K562 (cell line): ENCODE measurements around the gene SUPT3H. TPM values are rescaled to one million over a fixed set of nuclear protein-coding genes. Genes with fewer than 3 reads are reported as not detected.

Experiments used
- CSDE1 ChIP-seq, 2 experiments: fragments of 450-650 bp; IDR thresholded peaks; 2 replicates each; pipeline ENCODE4 v1.6.1; 2016; ENCODE audit warnings: mild to moderate bottlenecking in 1 of 2
- ERF ChIP-seq: fragments of 450-650 bp; formaldehyde crosslinking; IDR thresholded peaks from 2 replicates; pipeline ENCODE4 v1.4.0; 2020; ENCODE audit warnings: mild to moderate bottlenecking, mixed read lengths
- ETV5 ChIP-seq: sonication (generic); formaldehyde crosslinking; IDR thresholded peaks from 2 replicates; pipeline ENCODE4 v1.4.0; 2020; ENCODE audit warnings: low read depth, mild to moderate bottlenecking, missing genetic modification reagents
- ETV6 ChIP-seq, 3 experiments: fragments of 150-350 bp in 1 of 3; sonication (generic) in 1 of 3; formaldehyde crosslinking in 1 of 3; IDR thresholded peaks; 2 replicates each; pipeline versions ENCODE4 v1.6.1 to v1.8.0; 2014 to 2022; ENCODE audit warnings: borderline replicate concordance in 2 of 3, low read depth in 2 of 3, antibody characterized with exemption in 1 of 3, low read length in 1 of 3, mild to moderate bottlenecking in 1 of 3, missing genetic modification reagents in 1 of 3
- HCFC1 ChIP-seq: IDR thresholded peaks from 2 replicates; pipeline ENCODE4 v1.6.1; 2012; ENCODE audit warnings: low read depth, low read length, improper control_type of control experiment
- MCM5 ChIP-seq: fragments of 450-650 bp; IDR thresholded peaks from 2 replicates; pipeline ENCODE4 v1.6.1; 2016; ENCODE audit warnings: low read depth
- MEF2D ChIP-seq: conservative IDR thresholded peaks from 2 replicates; pipeline ENCODE4 v1.6.1; 2016; ENCODE audit warnings: low read depth, missing genetic modification characterization, missing compliant biosample characterization
- MEIS2 ChIP-seq: fragments of 450-650 bp; IDR thresholded peaks from 2 replicates; pipeline ENCODE4 v1.6.1; 2014; ENCODE audit warnings: mild to moderate bottlenecking; ENCODE audit not compliant: partially characterized antibody
- PTBP1 ChIP-seq: fragments of 200-400 bp; formaldehyde crosslinking; IDR thresholded peaks from 2 replicates; pipeline ENCODE4 v1.6.1; 2017; ENCODE audit warnings: low read depth, low read length
- REST ChIP-seq, 2 experiments: fragments of 450-650 bp; formaldehyde crosslinking in 1 of 2; IDR thresholded peaks; 2 replicates each; pipeline versions ENCODE4 v1.4.0 to v1.6.1; 2014 to 2020; ENCODE audit warnings: mild to moderate bottlenecking in 2 of 2, borderline replicate concordance in 1 of 2, low read depth in 1 of 2
- STAT5A ChIP-seq: IDR thresholded peaks from 2 replicates; pipeline ENCODE4 v1.6.1; 2012; ENCODE audit warnings: low read length, inconsistent platforms, borderline replicate concordance
- TBP ChIP-seq: optimal IDR thresholded peaks from 2 replicates; pipeline ENCODE3; 2011; ENCODE audit warnings: low read depth, low read length, improper control_type of control experiment
- ZNF224 ChIP-seq: sonication (generic); formaldehyde crosslinking; IDR thresholded peaks from 2 replicates; pipeline ENCODE4 v1.8.0; 2022; ENCODE audit warnings: mild to moderate bottlenecking, missing genetic modification reagents
- ZNF311 ChIP-seq: fragments of 250-450 bp; sonication (Bioruptor Pico); IDR thresholded peaks from 2 replicates; pipeline ENCODE4 v1.4.0; 2020; ENCODE audit warnings: mild to moderate bottlenecking, moderate library complexity
- ZNF398 ChIP-seq: fragments of 250-450 bp; sonication (Bioruptor Pico); IDR thresholded peaks from 2 replicates; pipeline ENCODE4 v1.8.0; 2021; ENCODE audit warnings: moderate library complexity, mild to moderate bottlenecking, inconsistent platforms
- ZNF583 ChIP-seq: fragments of 250-450 bp; sonication (Bioruptor Pico); IDR thresholded peaks from 2 replicates; pipeline ENCODE4 v1.4.0; 2020
- ZNF76 ChIP-seq: fragments of 250-450 bp; sonication (Bioruptor Pico); IDR thresholded peaks from 2 replicates; pipeline ENCODE4 v1.4.0; 2020; ENCODE audit warnings: mild to moderate bottlenecking, moderate library complexity, borderline replicate concordance
- ZNF77 ChIP-seq: fragments of 250-450 bp; sonication (Bioruptor Pico); IDR thresholded peaks from 2 replicates; pipeline ENCODE4 v1.5.0; 2020
- ZNF778 ChIP-seq: fragments of 450-650 bp; formaldehyde crosslinking; IDR thresholded peaks from 2 replicates; pipeline ENCODE4 v1.4.0; 2020; ENCODE audit warnings: mild to moderate bottlenecking, moderate library complexity
- polyA plus RNA-seq, 8 experiments: library from polyadenylated mRNA; depleted of rRNA in 4 of 8; stranded (reverse) in 5 of 8; unstranded in 3 of 8; fragments of >200 nt; fragmentation: Nextera tagmentation in 2 of 8; fragmentation: Illumina TruSeq in 1 of 8; extraction: Ambion mirVana in 2 of 8; extraction: Trizol in 1 of 8; gene quantifications; 2 replicates each; pipeline versions ENCODE4 v1.2.1 to v1.2.3, GENCODE V29; 2011 to 2014; ENCODE audit warnings: inconsistent platforms in 1 of 8, missing spikeins in 1 of 8
- total RNA-seq, 7 experiments: library from RNA; depleted of rRNA in 6 of 7; stranded (reverse); fragments of >200 nt in 6 of 7; fragmentation: Illumina TruSeq in 2 of 7; extraction: Trizol in 2 of 7; gene quantifications; 2 replicates each; pipeline versions ENCODE4 v1.2.1 to v1.2.3, GENCODE V29; 2011 to 2021; ENCODE audit warnings: low replicate concordance in 1 of 7

SUPT3H gene
- total and polyA plus RNA-seq, 9 of the 15 experiments (the other 6 are each of a cell fraction or from before 2014, with no cell fraction given): 7.2 to 16.3 (median 11.9) TPM

GRCh38 chr6:45377554-45378333 is at the start of gene SUPT3H (continued):
- TF ChIP-seq ZNF76 (CRISPR knock-in tag) (no peak), ZNF311 (CRISPR knock-in tag) (no peak), ZNF778 (CRISPR knock-in tag) (no peak), ETV6 (IDR thresholded peaks at IDR 0.05; ENCODE audit: borderline replicate concordance in 1 of 2, low read depth in 2 of 2, low read length in 1 of 2) (no peak), ETV6 (CRISPR knock-in tag; IDR thresholded peaks at IDR 0.05; ENCODE audit: borderline replicate concordance) (no peak), HCFC1 (peak; percentile 83), ZNF224 (CRISPR knock-in tag) (no peak), ZNF398 (CRISPR knock-in tag) (no peak), MCM5 (no peak), REST (IDR thresholded peaks at IDR 0.05; ENCODE audit: borderline replicate concordance) (peak; percentile 54; the same call in 1 of the 2 replicates), REST (CRISPR knock-in tag; IDR thresholded peaks at IDR 0.05; ENCODE audit: low read depth) (no peak; the same call in 1 of the 2 replicates), CSDE1 (IDR thresholded peaks at IDR 0.05) (no peak; a peak in 1 of 4 replicates), ZNF583 (no peak), ERF (CRISPR knock-in tag) (no peak), ZNF77 (CRISPR knock-in tag) (no peak), ETV5 (CRISPR knock-in tag) (peak; percentile 62), TBP (peak; percentile 97), MEF2D (tag) (no peak), STAT5A (peak; percentile 38; the same call in 1 of the 2 replicates), PTBP1 (no peak), MEIS2 (peak; percentile 78)
